D341Med (cell line): ENCODE results near the gene SERPINA1.
"Not testable (repeated sequence)": the region's sequence is repeated elsewhere in the genome, so short reads cannot be mapped to it uniquely, and the experiment has no call there.

Source experiments
- DNase-seq: peaks from one replicate; pipeline ENCODE4 v3.0.0; 2012; ENCODE audit warnings: low spot score

The SERPINA1 gene

DNA sequence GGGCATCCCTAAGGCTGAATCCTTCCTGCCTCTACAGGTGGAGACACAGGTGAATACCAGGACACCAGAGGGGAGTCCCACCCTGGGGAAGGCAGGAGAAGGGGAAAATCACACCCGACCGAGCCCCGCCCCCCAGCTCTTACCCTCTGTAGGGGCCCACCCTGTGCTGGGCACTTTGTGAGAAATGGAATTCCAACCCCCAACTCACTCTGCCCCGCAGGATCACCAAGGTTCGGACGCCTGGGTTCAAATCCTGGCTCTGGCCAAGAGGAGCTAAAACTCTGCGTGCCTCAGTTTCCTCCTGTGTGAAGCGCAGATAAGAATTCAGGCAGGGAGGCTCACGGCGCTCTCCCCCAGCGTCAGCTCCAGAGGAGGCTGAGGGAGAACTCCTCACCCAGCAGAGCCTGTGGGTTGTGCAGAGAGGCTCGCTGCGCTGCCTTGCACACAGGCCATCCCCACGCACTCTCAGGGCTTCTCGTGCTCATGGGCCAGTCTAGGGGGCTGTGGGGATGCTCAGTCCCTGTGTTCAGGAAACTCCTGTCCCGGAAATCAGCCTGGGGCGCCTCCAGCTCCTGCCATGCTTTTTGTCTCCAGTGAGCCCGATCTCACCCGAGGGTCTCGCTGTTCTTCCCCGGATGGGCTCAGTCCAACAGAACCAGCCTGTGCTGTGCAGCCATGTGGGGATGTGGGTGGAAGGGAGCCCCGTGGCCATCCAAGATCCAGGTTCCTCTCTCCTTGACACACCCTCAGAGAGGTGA, 18.5 kb downstream of the SERPINA1 start:
- not testable (repeated sequence) for DNase-seq

- DNase-seq = no peak
Observed at GRCh38 chr14:94368956-94369355, 19.4 kb downstream of the SERPINA1 start.

GRCh38 chr14:94368243-94368590, 20.2 kb downstream of the SERPINA1 start:
- DNase-seq = no peak

GRCh38 chr14:94367347-94368242, 20.8 kb downstream of the SERPINA1 start:
- no peak for DNase-seq

- DNase-seq = no peak
Observed at GRCh38 chr14:94366146-94366915, 22.1 kb downstream of the SERPINA1 start, which contains the start of gene SERPINA2. TSS of gene SERPINA2 (minus strand) at chr14:94366698.

- DNase-seq = no peak
Observed at GRCh38 chr14:94365624-94366023, 22.8 kb downstream of the SERPINA1 start.

DNA sequence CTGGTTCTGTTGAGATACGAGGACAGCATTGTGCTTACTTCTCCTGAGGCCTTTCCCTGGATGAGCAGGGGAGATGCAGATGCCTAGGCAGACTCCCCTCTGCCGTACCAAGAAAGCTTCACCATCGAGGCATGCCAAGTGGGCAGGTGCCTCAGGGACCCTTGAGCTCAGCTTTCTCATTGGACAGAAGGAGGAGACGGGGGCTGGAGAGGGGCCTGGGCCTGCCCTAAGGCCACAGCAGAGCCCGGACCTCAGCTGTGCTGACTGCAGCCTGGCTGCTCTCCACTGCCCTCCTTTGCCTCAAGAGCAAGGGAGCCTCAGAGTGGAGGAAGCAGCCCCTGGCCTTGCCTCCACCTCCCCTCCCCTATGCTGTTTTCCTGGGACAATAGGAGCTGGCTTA, 23.4 kb downstream of the SERPINA1 start:
- DNase-seq = no peak

DNA sequence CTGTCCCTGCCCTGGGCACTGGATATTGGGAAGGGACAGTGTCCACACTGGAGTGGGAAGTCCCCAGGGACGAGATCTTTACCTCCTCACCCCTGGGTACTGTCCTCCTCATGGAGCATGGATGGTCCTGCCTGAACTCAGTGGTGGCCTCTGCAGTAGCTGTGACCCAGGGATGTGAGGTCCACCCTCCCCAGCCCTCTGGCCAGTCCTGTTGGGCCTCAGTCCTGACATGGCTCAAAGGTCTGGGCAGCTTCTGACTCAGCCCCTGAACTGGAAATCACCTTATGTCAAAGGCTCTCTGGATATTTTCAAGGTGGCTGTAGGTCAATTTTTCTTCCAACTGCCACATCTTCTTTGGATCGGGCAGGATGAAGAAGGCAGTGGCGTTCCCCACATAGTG, 24.4 kb downstream of the SERPINA1 start:
- DNase-seq = no peak

DNA sequence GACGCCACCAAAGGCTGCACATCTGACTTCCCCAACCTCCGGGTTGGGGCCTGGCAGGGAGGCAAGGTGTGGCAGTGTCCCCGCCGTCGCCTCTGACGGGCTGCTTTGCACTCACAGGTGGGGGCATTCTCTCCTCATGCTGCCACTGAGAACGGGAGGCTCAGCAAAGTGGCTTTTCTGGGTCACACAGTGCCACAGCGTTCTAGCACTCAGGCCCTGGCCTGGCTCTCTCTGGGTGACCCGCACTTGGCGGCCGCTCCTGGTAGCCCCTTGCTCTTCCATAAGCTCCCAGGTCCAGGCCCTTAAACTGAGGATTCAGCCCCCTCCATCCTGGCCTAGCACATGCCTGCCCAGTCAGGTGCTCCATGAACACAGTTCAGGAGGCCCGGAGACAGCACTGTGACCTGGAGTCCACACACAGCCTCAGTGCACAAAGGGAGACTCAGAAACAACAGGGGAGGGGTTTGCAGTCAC, 25.2 kb downstream of the SERPINA1 start:
- DNase-seq = no peak

GRCh38 chr14:94362614-94363133, 25.7 kb downstream of the SERPINA1 start:
- no peak for DNase-seq

- no peak for DNase-seq
Observed at GRCh38 chr14:94361682-94362081, 26.7 kb downstream of the SERPINA1 start.

DNA sequence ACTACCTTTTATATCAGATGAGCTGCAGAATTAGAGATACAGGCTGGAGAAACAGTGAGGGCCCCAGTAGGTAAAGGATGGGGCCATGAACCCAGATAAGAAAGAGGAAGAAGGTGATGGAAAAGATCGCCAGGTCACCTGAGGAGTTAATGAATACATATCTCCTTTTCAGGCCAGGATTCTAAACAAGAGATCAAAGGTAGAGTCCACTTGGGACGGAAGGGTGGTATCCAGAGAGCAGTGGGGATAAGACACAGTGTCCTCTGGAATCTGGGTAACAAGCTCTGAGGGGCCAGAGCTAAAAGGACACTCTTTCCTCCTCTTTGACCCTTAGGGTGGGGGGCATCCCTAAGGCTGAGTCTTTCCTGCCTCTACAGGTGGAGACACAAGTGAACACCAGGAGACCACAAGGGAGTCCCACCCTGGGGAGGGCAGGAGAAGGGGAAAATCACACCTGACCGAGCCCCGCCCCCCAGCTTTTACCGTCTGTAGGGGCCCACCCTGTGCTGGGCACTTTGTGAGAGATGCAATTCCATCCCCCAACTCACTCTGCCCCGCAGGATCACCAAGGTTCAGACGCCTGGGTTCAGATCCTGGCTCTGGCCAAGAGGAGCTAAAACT, 27.3 kb downstream of the SERPINA1 start:
- DNase-seq = no peak

GRCh38 chr14:94357166-94357565, 31.2 kb downstream of the SERPINA1 start:
- DNase-seq = no peak

GRCh38 chr14:94356379-94357056, 31.9 kb downstream of the SERPINA1 start:
- no peak for DNase-seq

GRCh38 chr14:94355191-94355794, 33.1 kb downstream of the SERPINA1 start:
- DNase-seq = peak; percentile 45

- DNase-seq = no peak
Observed at GRCh38 chr14:94354638-94355185, 33.7 kb downstream of the SERPINA1 start.

DNA sequence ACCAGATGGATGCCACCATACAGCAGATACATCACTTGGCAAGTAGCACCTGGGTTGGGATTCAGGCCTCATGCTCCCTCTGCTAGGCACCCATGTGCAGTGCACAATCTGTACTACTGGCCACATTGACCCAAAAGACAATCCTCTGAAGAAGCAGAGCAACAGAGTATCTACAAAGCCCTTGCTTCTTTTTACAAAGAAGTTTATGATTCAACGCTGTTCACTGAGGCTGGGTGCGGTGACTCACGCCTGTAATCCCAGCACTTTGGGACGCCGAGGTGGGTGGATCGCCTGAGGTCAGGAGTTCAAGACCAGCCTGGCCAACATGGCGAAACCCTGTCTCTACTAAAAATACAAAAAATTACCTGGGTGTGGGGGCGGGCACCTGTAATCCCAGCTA, 34.2 kb downstream of the SERPINA1 start:
- not testable (repeated sequence) for DNase-seq

GRCh38 chr14:94349276-94349675, 39.1 kb downstream of the SERPINA1 start:
- no peak for DNase-seq

- no peak for DNase-seq
Observed at GRCh38 chr14:94348836-94349235, 39.6 kb downstream of the SERPINA1 start.

GRCh38 chr14:94346841-94347240, 41.6 kb downstream of the SERPINA1 start:
- no peak for DNase-seq
